Natural killer cell treated with Interleukin-12 subunit alpha and Interleukin-12 subunit beta and Interleukin-15 and Interleukin-18, amount 100 ng/mL, for 72 hours (primary cell): Measurements from ENCODE around the gene TMED6. TPM values are rescaled to one million over a fixed set of nuclear protein-coding genes. Genes with fewer than 3 reads are reported as not detected.

ENCODE experiments used
- ATAC-seq, 2 donors: fragments of 150-1000 bp; cut with Tn5 transposase in 1 of 2; sonication (Bioruptor Pico), chemical (Tn5 transposase) in 1 of 2; 2 replicates each; pipeline ENCODE4 v1.10.0; 2021
- DNase-seq: peaks from one replicate; pipeline ENCODE4 v3.0.0; 2022; ENCODE audit warnings: low spot score
- H3K27ac Mint-ChIP-seq, 2 donors: 1 replicate in 1 of 2; 2 replicates in 1 of 2; pipeline ENCODE4 v1.8.0; 2022; ENCODE audit warnings: mixed read lengths in 2 of 2, mild to moderate bottlenecking in 1 of 2, moderate library complexity in 1 of 2
- H3K27me3 Mint-ChIP-seq, 2 donors: 1 replicate in 1 of 2; 2 replicates in 1 of 2; pipeline ENCODE4 v1.8.0; 2022; ENCODE audit warnings: mixed read lengths in 2 of 2
- H3K36me3 Mint-ChIP-seq: one replicate; pipeline ENCODE4 v1.8.0; 2022; ENCODE audit warnings: mixed read lengths
- H3K4me1 Mint-ChIP-seq, 2 donors: 1 replicate in 1 of 2; 2 replicates in 1 of 2; pipeline ENCODE4 v1.8.0; 2022; ENCODE audit warnings: low read depth in 2 of 2, mixed read lengths in 2 of 2, mild to moderate bottlenecking in 1 of 2
- H3K4me3 Mint-ChIP-seq: one replicate; pipeline ENCODE4 v1.8.0; 2022; ENCODE audit warnings: mixed read lengths
- H3K9me3 Mint-ChIP-seq: 2 replicates; pipeline ENCODE4 v1.8.0; 2022; ENCODE audit warnings: mixed read lengths
- total RNA-seq, 2 donors: library from RNA; stranded (reverse); gene quantifications; one replicate each; pipeline ENCODE4 v1.2.3, GENCODE V29; 2022

Gene TMED6
- total RNA-seq, 2 donors from 2014 or later = 1.5 to 5.0 TPM

DNA sequence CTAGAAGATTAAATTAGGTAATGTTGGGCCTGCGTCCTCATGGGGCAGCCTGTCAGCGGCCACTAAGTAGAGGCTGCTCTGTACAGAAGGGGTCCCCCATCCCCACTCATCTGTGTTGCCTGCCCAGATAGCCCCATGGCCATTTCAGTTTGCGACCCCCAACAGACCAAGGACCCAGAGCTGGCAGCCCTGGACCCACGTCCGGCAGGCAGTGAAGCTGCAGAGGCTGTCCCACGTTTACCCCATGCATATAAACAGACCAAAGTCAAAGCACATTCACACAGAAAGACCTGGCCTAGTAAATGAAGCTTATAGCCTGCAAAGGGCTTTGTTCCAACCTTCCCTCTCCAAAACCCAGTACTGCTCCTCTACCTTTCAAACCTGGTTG, 25.8 kb downstream of the TMED6 start:
- no peaks in the 10 kb centered on the region for H3K9me3 Mint-ChIP-seq
- DNase-seq (no peak), ATAC-seq (no peak)
- no peaks in the 10 kb centered on the region for H3K27me3 Mint-ChIP-seq
- H3K4me1 Mint-ChIP-seq = peaks cover 25 to 31% of the 10 kb centered on the region in 2 donors
- H3K36me3 Mint-ChIP-seq = peaks cover 12% of the 10 kb centered on the region
- peak overlapping the region; percentile 18 for H3K4me3 Mint-ChIP-seq
- H3K27ac Mint-ChIP-seq = no peak overlapping the region

DNA sequence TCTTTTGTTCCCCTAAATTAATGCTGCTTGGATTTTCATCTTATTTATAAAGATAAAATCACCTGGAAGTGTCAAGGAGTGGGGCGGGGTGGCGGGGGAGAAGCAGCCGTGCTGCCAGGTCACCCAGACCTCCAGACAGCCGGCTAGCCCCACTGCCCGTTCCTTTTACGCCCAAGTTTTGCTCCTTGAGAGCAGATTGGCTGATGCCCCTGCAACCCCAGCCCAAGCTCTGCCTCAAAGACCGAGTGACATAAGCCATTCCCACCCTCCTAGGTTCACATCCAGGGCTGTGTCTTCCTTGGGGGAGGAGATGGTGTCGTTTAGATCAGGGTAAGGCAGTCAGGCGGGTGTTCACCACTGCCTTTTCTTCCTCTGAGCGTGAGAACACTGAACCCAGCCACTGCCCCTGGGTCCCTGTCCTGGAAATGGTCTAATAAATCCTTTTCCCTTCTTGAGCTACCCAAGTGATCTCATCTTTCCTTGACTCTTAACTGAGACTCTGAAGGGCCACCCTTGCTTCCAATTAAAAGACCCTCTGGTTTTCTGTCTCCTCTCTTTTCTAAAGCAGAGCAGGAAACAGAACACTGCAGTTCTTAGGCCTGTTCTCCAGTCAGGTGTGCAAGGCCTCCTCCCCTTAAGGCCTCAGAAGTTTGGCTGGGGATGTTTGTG, 26.9 kb downstream of the TMED6 start:
- Mint-ChIP-seq H3K4me1 (peaks cover 25 to 31% of the 10 kb centered on the region in 2 donors), H3K27ac (peak overlapping the region in 1 of 2 donors; percentile 47), H3K27me3 (no peaks in the 10 kb centered on the region), H3K36me3 (peaks cover 13% of the 10 kb centered on the region), H3K9me3 (no peaks in the 10 kb centered on the region), H3K4me3 (no peak overlapping the region)
- DNase-seq (no peak), ATAC-seq (no peak)

DNA sequence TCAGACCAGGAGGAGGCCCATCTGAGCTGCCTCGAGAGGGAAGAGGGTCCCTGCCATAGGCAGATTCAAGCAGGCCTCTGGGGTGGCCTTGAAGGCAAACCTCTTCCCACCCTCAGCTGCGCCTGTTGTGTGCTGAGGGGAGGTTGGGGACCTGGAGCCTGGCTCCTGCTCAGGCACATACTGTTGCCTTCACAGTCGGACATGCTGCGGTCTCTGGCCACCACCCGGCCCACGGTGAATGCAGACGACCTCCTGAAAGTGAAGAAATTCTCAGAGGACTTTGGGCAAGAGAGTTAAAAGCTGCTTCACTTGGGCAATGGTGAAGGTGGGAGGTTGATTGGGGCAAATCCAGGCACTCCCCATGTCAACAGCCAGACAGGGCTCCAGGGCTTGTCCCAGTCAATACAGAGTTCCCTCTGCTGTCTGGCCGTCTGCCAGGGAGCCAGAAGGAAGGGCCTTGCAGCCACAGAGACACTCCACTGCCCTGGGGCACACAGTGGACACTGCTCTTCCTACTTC, 27.5 kb downstream of the TMED6 start:
- ATAC-seq = no peak
- Mint-ChIP-seq H3K36me3 (peaks cover 18% of the 10 kb centered on the region), H3K27me3 (no peaks in the 10 kb centered on the region), H3K9me3 (no peaks in the 10 kb centered on the region), H3K4me1 (peaks cover 26 to 27% of the 10 kb centered on the region in 2 donors), H3K4me3 (no peak overlapping the region), H3K27ac (no peak overlapping the region)
- no peak for DNase-seq

DNA sequence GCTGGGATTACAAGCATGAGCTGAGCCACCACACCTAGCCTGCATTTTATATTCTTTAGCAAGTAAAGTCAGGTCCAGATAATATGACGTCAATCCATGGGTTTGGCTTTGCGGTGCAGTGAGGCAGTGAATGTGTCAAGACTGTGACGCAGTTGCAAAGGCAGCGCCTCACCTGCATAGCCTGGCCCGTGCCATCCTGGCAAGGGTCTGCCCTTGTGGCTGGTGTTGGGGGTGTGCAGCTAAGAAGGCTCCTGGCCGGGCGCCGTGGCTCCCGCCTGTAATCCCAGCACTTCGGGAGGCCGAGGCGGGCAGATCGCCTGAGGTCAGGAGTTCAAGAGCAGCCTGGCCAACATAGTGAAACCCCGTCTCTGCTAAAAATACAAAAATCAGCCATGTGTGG, 28.2 kb downstream of the TMED6 start:
- ATAC-seq = no peak
- no peaks in the 10 kb centered on the region for H3K27me3 Mint-ChIP-seq
- peaks cover 18% of the 10 kb centered on the region for H3K36me3 Mint-ChIP-seq
- H3K4me1 Mint-ChIP-seq = peaks cover 21% of the 10 kb centered on the region in 2 donors
- H3K27ac Mint-ChIP-seq = no peak overlapping the region
- DNase-seq = no peak
- no peak overlapping the region for H3K4me3 Mint-ChIP-seq
- H3K9me3 Mint-ChIP-seq = no peaks in the 10 kb centered on the region

DNA sequence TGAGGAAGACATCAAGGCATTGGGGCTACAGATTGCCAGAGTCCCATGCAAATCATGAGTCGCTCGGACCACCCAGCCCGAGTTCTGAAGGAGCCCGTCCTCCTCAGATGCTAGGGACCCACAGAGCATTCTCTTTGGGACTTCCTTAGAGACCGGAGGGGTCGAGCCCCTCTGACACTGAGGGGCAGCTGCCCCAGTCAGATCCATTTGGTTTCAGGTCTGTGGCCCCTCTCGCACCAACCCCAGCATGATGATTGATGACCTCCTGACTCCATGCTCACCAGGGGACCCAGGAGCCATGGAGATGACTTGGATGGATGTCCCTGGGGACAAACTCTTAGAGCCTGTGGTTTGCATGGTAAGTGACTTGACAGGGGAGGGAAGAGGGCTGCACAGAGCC, 29.2 kb downstream of the TMED6 start:
- no peak overlapping the region for H3K27ac Mint-ChIP-seq
- DNase-seq (no peak), ATAC-seq (no peak)
- no peak overlapping the region for H3K4me3 Mint-ChIP-seq
- H3K36me3 Mint-ChIP-seq = peaks cover 18% of the 10 kb centered on the region
- no peaks in the 10 kb centered on the region for H3K9me3 Mint-ChIP-seq
- peaks cover 18% of the 10 kb centered on the region in 2 donors for H3K4me1 Mint-ChIP-seq
- H3K27me3 Mint-ChIP-seq = no peaks in the 10 kb centered on the region

DNA sequence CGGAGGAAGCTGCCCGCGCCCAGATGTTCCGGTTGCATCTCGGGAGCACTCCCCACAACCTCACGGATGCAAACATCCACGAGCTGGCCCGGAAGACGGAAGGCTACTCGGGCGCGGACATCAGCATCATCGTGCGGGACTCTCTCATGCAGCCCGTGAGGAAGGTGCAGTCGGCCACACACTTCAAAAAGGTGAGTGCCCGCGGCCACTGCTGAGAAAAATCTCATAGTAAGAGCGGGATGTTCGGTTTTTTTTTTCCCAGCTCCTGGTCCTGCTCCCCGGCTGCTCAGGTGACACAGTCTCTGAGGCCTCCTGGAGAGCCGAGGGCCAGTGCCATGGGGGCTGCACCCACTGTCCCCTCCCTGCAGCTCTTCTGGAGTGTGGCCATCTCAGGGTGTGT, 30.5 kb downstream of the TMED6 start:
- no peak for DNase-seq
- H3K36me3 Mint-ChIP-seq = peaks cover 15% of the 10 kb centered on the region
- H3K27me3 Mint-ChIP-seq = no peaks in the 10 kb centered on the region

DNA sequence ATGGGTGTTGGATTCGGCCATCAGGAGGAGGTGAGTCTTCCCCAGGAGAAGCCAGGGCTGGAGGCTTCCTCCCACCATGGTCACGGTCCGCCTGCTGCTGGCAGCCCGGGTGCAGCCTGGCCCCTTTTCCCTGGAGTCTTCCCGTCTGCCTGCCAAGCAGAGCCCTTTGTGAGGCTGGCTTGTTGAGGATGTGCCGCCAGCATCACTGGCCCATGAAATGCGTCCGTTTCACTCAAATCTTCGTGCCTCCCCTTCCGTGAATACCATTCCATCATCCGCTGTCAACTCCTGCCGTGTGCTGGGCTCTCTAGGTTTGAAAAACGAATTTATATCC, 30.9 kb downstream of the TMED6 start:
- H3K27ac Mint-ChIP-seq = no peak overlapping the region
- no peak overlapping the region for H3K4me3 Mint-ChIP-seq
- no peaks in the 10 kb centered on the region for H3K27me3 Mint-ChIP-seq
- no peaks in the 10 kb centered on the region for H3K9me3 Mint-ChIP-seq
- peaks cover 6 to 15% of the 10 kb centered on the region in 2 donors for H3K4me1 Mint-ChIP-seq
- ATAC-seq = no peak
- DNase-seq = no peak
- peaks cover 13% of the 10 kb centered on the region for H3K36me3 Mint-ChIP-seq

More for the DNA sequence above, 30.5 kb downstream of the TMED6 start:
- Mint-ChIP-seq H3K27ac (no peak overlapping the region), H3K9me3 (no peaks in the 10 kb centered on the region), H3K4me1 (peaks cover 10 to 13% of the 10 kb centered on the region in 2 donors), H3K4me3 (no peak overlapping the region)
- no peak for ATAC-seq

DNA sequence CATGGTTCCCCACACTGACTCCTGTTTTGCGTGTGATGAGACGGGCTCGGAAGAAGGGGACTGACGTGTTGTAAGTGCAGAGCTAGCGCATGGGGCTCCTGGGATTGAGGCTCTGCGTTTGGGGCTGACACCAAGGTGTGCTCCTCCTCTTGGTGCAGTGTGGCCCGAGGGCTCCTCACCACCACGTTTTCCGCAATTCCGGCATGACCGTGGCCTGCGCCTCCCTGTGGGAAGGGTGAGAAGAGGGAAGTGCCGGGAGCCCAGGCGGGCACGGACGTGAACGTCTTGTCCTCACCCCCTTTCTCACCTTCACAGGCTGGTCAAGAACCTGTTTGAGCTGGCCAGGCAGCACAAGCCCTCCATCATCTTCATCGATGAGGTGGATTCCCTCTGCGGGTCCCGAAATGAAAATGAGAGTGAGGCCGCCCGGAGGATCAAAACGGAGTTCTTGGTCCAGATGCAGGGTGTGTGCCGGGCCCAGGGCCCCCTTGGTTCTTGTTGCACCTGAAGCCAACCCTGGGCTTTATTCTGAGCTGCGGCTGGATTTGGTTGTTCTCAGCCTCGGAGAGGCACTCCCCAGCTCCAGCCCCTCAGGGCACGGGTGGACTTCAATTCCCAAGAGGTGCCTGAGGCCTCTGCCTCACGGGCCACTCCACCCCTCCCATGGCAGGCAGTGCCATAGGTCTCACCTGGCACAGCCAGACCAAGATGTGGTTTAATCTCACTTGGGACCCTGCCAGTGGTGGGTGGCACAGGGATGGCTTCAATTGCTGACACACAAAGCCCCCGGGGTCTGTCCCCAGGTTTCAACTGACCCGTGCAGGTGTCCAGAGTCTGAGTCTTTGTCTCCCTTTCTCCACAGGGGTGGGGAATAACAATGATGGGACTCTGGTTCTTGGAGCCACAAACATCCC, 31.5 kb downstream of the TMED6 start:
- ATAC-seq (no peak), DNase-seq (no peak)
- H3K27ac Mint-ChIP-seq = no peak overlapping the region
- H3K36me3 Mint-ChIP-seq = peaks cover 13% of the 10 kb centered on the region
- H3K9me3 Mint-ChIP-seq = no peaks in the 10 kb centered on the region
- H3K27me3 Mint-ChIP-seq = no peaks in the 10 kb centered on the region
- peaks cover 6 to 15% of the 10 kb centered on the region in 2 donors for H3K4me1 Mint-ChIP-seq
- H3K4me3 Mint-ChIP-seq = no peak overlapping the region

DNA sequence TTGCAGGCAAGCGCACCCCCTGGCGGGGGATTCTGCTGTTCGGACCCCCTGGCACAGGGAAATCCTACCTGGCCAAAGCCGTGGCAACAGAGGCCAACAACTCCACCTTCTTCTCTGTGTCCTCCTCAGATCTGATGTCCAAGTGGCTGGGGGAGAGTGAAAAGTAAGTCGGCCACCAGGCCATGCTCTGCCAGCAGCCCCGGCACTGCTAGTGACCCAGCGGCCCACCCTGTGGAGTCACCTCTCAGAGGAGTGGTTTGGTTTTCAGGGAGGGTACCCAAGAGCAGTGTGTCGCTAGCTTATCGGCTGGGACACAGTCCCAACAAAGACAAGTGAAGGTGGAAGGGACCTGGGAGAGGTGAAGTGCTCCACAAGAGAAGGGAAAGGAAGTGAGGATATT, 32.2 kb downstream of the TMED6 start:
- no peaks in the 10 kb centered on the region for H3K9me3 Mint-ChIP-seq
- no peak overlapping the region for H3K27ac Mint-ChIP-seq
- no peak for DNase-seq
- ATAC-seq = no peak
- peaks cover 13% of the 10 kb centered on the region for H3K36me3 Mint-ChIP-seq
- H3K4me3 Mint-ChIP-seq = no peak overlapping the region
- H3K27me3 Mint-ChIP-seq = no peaks in the 10 kb centered on the region
- H3K4me1 Mint-ChIP-seq = peaks cover 6 to 15% of the 10 kb centered on the region in 2 donors

DNA sequence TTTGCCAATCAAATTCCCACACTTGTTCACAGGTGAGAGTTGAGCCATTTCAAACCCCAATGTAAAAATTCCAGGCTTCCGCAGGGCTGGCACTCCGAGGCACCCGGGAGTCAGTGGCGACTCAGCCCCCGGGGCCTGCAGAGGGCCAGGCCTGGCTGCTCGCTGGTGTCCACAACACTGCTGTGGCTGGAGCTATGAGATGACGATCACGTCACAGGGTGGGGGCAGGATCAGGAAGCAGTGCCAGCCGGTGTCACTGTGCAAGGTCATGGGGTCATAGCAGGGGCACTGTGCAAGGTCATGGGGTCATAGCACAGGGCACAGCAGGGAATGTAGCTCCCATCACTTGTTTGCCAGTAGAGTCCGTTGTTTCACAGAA, 32.7 kb downstream of the TMED6 start:
- H3K27ac Mint-ChIP-seq = no peak overlapping the region

DNA sequence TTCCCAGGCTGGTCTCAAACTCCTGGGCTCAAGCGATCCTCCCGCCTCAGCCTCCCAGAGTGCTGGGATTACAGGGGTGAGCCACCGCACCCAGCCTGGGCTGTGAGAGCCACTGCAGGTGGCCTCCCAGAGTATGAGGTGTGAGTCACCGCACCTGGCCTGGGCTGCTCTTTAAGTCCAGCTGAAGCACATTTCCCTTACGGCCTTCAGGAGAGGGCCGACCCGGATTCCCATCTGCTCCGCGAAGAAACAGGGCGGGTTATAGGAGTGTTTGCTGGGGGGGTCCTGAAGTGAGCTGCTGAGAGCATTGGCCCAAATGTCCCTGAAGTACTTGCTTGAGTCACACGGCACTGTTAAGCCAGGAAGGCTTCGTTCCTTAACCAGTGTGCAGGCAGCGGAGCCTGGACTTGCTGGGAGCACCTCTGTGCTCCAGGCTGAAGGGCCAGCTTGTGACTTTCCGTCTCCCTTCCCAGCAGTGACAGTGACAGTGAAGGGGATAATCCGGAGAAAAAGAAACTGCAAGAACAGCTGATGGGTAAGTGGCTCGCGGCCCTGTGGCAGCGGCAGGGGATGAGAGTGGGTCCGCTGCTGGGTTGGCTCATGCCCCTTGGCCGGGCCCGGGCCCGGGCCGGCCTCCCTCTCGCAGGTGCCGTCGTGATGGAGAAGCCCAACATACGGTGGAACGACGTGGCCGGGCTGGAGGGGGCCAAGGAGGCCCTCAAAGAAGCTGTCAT, 33.2 kb downstream of the TMED6 start:
- no peak overlapping the region for H3K27ac Mint-ChIP-seq
- DNase-seq (no peak), ATAC-seq (no peak)
- H3K36me3 Mint-ChIP-seq = peaks cover 13% of the 10 kb centered on the region
- H3K27me3 Mint-ChIP-seq = no peaks in the 10 kb centered on the region
- H3K4me1 Mint-ChIP-seq = peaks cover 14 to 23% of the 10 kb centered on the region in 2 donors
- H3K4me3 Mint-ChIP-seq = no peak overlapping the region
- H3K9me3 Mint-ChIP-seq = no peaks in the 10 kb centered on the region

More for the DNA sequence above, 32.7 kb downstream of the TMED6 start:
- no peaks in the 10 kb centered on the region for H3K9me3 Mint-ChIP-seq
- ATAC-seq = no peak
- H3K27me3 Mint-ChIP-seq = no peaks in the 10 kb centered on the region
- no peak overlapping the region for H3K4me3 Mint-ChIP-seq
- H3K36me3 Mint-ChIP-seq = peaks cover 13% of the 10 kb centered on the region
- no peak for DNase-seq
- H3K4me1 Mint-ChIP-seq = peaks cover 8 to 18% of the 10 kb centered on the region in 2 donors

DNA sequence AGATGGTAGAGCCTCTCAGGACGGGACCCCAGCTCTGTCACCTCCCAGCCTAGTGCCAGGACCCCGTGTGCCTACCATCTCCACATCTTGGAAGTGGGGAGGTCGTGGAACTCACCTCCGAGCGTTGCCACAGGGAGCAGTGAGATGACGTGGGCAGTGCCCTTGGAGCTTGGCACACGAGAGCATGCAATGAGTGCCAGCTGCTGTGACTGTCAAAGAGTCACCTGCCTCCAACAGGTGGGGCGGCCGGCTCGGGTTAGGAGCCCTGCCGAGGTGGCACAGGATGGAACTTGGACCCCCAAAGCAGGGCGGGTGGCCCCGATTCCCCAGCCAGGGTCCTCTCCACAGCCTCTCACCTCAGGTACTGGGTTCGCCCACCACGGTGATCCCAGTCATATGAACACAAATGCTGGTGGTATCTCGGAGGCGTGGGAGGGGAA, 35.0 kb downstream of the TMED6 start:
- DNase-seq = no peak
- Mint-ChIP-seq H3K9me3 (no peaks in the 10 kb centered on the region), H3K36me3 (peaks cover 14% of the 10 kb centered on the region), H3K4me3 (no peak overlapping the region), H3K27me3 (no peaks in the 10 kb centered on the region), H3K4me1 (peaks cover 21 to 27% of the 10 kb centered on the region in 2 donors), H3K27ac (no peak overlapping the region)
- no peak for ATAC-seq

DNA sequence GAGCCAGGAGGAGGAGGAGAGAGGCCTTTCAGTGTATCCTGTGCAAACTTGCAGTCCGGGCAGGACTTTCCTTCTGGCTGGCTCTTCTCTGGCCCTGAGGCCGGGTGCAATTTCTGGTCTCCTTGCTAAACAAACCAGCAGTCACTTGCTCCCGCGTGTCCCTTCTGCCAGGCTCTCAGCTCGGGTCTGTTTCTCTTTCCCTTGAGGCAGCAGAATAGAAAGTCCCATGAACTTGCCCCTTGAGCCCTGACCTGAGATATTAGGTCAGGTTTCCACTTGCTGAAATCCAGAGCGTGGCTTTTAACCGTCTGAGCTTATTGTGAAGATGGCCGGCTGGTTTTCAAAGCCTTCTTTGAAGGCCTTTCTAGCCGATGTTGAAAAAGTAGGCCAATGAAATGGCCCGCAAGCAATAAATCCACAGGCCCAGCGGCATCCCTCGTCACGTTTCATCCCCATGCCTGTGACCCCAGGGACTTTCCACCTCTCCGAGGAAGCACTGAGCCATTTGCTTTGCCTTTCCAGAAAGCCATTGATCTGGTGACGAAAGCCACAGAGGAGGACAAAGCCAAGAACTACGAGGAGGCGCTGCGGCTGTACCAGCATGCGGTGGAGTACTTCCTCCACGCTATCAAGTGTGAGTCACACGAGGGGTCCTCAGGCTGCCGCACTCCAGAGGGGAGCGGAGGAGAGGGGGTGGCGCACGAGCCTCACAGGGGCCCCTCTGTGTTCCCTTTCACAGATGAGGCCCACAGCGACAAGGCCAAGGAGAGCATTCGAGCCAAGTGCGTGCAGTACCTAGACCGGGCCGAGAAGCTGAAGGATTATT, 35.9 kb downstream of the TMED6 start:
- Mint-ChIP-seq H3K4me1 (peaks cover 18 to 24% of the 10 kb centered on the region in 2 donors), H3K36me3 (peaks cover 10% of the 10 kb centered on the region), H3K9me3 (no peaks in the 10 kb centered on the region), H3K27ac (no peak overlapping the region), H3K27me3 (no peaks in the 10 kb centered on the region), H3K4me3 (no peak overlapping the region)
- ATAC-seq = no peak
- no peak for DNase-seq
